Heart left ventricle (tissue), 16 donors: Measurements from ENCODE around the gene EID3. TPM values are rescaled to one million over a fixed set of nuclear protein-coding genes. Genes with fewer than 3 reads are reported as not detected.

Experiments used
- ATAC-seq, 4 donors: fragments of 200-7000 bp; cut with Tn5 transposase; one replicate each; pipeline ENCODE4 v1.9.1; 2020 to 2022; ENCODE audit warnings: moderate library complexity in 4 of 4, mild to moderate bottlenecking in 3 of 4, moderate number of reproducible peaks in 1 of 4
- DNase-seq, 5 donors: peaks; one replicate each; pipeline ENCODE4 v3.0.0-alpha.2; 2020
- H3K27ac ChIP-seq, 12 donors: fragments of 200-600 bp; sonication (generic) in 4 of 12; one replicate each; pipeline versions ENCODE4 v1.5.0 to v1.8.0; 2016 to 2022; ENCODE audit warnings: mild to moderate bottlenecking in 2 of 12
- H3K27me3 ChIP-seq, 9 donors: fragments of 200-600 bp; sonication (generic) in 2 of 9; one replicate each; pipeline versions ENCODE4 v1.5.1 to v1.8.0; 2016 to 2022; ENCODE audit warnings: mild to moderate bottlenecking in 3 of 9
- H3K36me3 ChIP-seq, 9 donors: fragments of 200-600 bp; sonication (generic) in 2 of 9; one replicate each; pipeline versions ENCODE4 v1.5.0 to v1.8.0; 2018 to 2022; ENCODE audit warnings: mild to moderate bottlenecking in 2 of 9
- H3K4me1 ChIP-seq, 12 donors: fragments of 200-600 bp; sonication (generic) in 4 of 12; one replicate each; pipeline versions ENCODE4 v1.5.0 to v1.8.0; 2016 to 2022; ENCODE audit warnings: mild to moderate bottlenecking in 3 of 12
- H3K4me3 ChIP-seq, 12 donors: fragments of 200-600 bp; sonication (generic) in 4 of 12; one replicate each; pipeline versions ENCODE4 v1.5.0 to v1.8.0; 2017 to 2022; ENCODE audit warnings: mild to moderate bottlenecking in 9 of 12, moderate library complexity in 4 of 12
- H3K9me3 ChIP-seq, 12 donors: fragments of 200-600 bp; sonication (generic) in 4 of 12; one replicate each; pipeline versions ENCODE4 v1.5.0 to v1.8.0; 2016 to 2022; ENCODE audit warnings: mild to moderate bottlenecking in 1 of 12
- POLR2A ChIP-seq, 2 donors: fragments of 450-650 bp; IDR thresholded peaks; one replicate each; pipeline ENCODE4 v1.6.1; 2017; ENCODE audit warnings: antibody characterized with exemption in 2 of 2, mild to moderate bottlenecking in 2 of 2, moderate library complexity in 2 of 2
- WGBS, 4 donors: extraction: QIAGEN DNeasy Blood & Tissue Kit in 2 of 4; methylation state at CpG; one replicate each; pipeline versions ENCODE4 v1.1.5 to v1.1.7; 2013 to 2018; 5-methylcytosine and 5-hydroxymethylcytosine counted together
- intact Hi-C, 10 donors: fragments of 100-400 bp; cut with DNase I; formaldehyde crosslinking; loops; one replicate each; pipeline versions ENCODE4 v1.11.1 to v1.14.2; 2022
- polyA plus RNA-seq, 2 donors: library from polyadenylated mRNA; stranded (reverse); fragments of 200-250 nt; gene quantifications; one replicate each; pipeline ENCODE4 v1.2.3, GENCODE V29; 2013
- total RNA-seq, 9 donors: library from RNA; depleted of rRNA in 2 of 9; stranded (reverse); fragments of >200 nt in 2 of 9; fragmentation: NEBNext Ultra II Directional in 3 of 9; extraction: Animal tissue kit (Norgen Biotek cat#: 25700) in 3 of 9; gene quantifications; one replicate each; pipeline versions ENCODE4 v1.1.0 to v1.2.4, GENCODE V29; 2016 to 2023
- TF ChIP-seq, protein P1 (sequence below), 12 donors: fragments of 200-600 bp; sonication (generic) in 4 of 12; IDR thresholded peaks; one replicate each; pipeline versions ENCODE4 v1.5.0 to v1.8.0; 2018 to 2022; ENCODE audit warnings: antibody characterized with exemption in 12 of 12, mild to moderate bottlenecking in 5 of 12
- donor health status: ischemic (EF 13 %, LVEDD 7.1; RV severe dilation, severe dysfunction).
- donor health status: healthy with polysubstance abuse.
- donor health status: DM: no; HTN: yes; CAD: no.
- donor health status: DM: no; HTN: no; CAD: no.
- donor health status: ischemic (EF 25% LVEDD 6.9; RV normal size, moderate dysfunction).
- donor health status: ischemic (EF 25% LVEDD 5.7; RV mildly dilated, moderate dysfunction).
- donor health status: healthy.
- donor health status: DM: yes; HTN: yes; CAD: no.
- donor health status: ischemic (EF 35%, LVEDD 5.7; RV mildly dilated, moderate dysfunction).
- donor health status: nonischemic (EF 11% LVEDD 7.7; RV severe dilation, severe dysfunction).
- donor health status: DM: yes; HTN: yes; CAD: no.
- donor health status: PGD.
- donor health status: ischemic (EF 29% LVEDD 5.4; RV normal size, mild dysfunction).
- donor health status: nonischemic (EF 23%, LVEDD 6.1; RV moderate dilation, normal function).

Gene EID3
- total and polyA plus RNA-seq, 11 donors: 0.44 to 4.0 (median 1.3) TPM

GRCh38 chr12:104316936-104317335, 13.4 kb downstream of the EID3 start:
- TF ChIP-seq, protein P1, sequence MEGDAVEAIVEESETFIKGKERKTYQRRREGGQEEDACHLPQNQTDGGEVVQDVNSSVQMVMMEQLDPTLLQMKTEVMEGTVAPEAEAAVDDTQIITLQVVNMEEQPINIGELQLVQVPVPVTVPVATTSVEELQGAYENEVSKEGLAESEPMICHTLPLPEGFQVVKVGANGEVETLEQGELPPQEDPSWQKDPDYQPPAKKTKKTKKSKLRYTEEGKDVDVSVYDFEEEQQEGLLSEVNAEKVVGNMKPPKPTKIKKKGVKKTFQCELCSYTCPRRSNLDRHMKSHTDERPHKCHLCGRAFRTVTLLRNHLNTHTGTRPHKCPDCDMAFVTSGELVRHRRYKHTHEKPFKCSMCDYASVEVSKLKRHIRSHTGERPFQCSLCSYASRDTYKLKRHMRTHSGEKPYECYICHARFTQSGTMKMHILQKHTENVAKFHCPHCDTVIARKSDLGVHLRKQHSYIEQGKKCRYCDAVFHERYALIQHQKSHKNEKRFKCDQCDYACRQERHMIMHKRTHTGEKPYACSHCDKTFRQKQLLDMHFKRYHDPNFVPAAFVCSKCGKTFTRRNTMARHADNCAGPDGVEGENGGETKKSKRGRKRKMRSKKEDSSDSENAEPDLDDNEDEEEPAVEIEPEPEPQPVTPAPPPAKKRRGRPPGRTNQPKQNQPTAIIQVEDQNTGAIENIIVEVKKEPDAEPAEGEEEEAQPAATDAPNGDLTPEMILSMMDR (IDR thresholded peaks at IDR 0.05): no peak
- no peak for TF ChIP-seq POLR2A (IDR thresholded peaks at IDR 0.05)

DNA sequence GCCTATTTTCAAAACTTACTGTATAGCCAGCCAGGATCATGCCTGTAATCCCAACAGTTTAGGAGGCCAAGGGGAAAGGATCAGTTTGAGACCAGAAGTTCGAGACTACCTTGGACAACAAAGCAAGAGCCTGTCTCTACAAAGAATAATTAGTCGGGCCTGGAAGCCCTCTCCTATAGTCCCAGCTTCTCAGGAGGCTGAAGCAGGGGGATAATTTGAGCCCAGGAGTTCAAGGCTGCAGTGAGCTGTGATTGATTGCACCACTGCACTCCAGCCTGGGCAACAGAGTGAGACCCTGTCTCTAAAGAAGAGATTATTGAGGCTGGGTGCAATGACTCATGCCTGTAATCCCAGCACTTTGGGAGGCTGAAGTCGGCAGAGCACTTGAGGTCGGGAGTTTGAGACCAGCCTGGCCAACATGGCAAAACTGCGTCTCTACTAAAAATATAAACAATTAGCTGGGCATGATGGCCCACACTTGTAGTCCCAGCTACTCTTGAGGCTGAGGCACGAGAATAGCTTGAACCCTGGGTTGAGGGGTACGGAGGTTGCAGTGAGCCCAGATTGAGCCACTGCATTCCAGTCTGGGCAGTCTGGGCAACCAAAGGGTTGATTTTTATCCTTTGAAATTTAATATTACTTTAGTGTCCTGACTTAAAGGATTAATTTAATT, 14.1 kb downstream of the EID3 start:
- no peaks in the 10 kb centered on the region for H3K4me1 ChIP-seq
- H3K36me3 ChIP-seq: peaks cover 0 to 100% (median 100%) of the 10 kb centered on the region in 9 donors
- no peak overlapping the region for H3K4me3 ChIP-seq
- no peaks in the 10 kb centered on the region for H3K9me3 ChIP-seq
- DNase-seq: no peak
- TF ChIP-seq POLR2A (IDR thresholded peaks at IDR 0.05): no peak
- TF ChIP-seq, protein P1 (IDR thresholded peaks at IDR 0.05): no peak
- H3K27me3 ChIP-seq: no peaks in the 10 kb centered on the region
- intact Hi-C loops: no loop called here
- WGBS, 4 donors: 93 to 96% (median 94%) methylated on average over 7 of the region's 7 CpGs
- ATAC-seq: no peak
- H3K27ac ChIP-seq: no peak overlapping the region

More at GRCh38 chr12:104316936-104317335, 13.4 kb downstream of the EID3 start:
- intact Hi-C loops: no loop called here
- Histone ChIP-seq H3K27me3 (no peaks in the 10 kb centered on the region), H3K27ac (no peak overlapping the region), H3K4me3 (no peak overlapping the region), H3K9me3 (no peaks in the 10 kb centered on the region), H3K4me1 (no peaks in the 10 kb centered on the region), H3K36me3 (peaks cover 0 to 100% (median 100%) of the 10 kb centered on the region in 9 donors)
- no peak for DNase-seq
- no peak for ATAC-seq

GRCh38 chr12:104319028-104319427, 15.5 kb downstream of the EID3 start:
- Histone ChIP-seq H3K4me3 (no peak overlapping the region), H3K27ac (no peak overlapping the region), H3K27me3 (no peaks in the 10 kb centered on the region), H3K36me3 (peaks cover 0 to 90% (median 88%) of the 10 kb centered on the region in 9 donors), H3K4me1 (no peaks in the 10 kb centered on the region), H3K9me3 (no peaks in the 10 kb centered on the region)
- 80 to 99% (median 94%) methylated on average over 1 of the region's 1 CpG for WGBS, 4 donors
- TF ChIP-seq POLR2A (IDR thresholded peaks at IDR 0.05): no peak
- TF ChIP-seq, protein P1 (IDR thresholded peaks at IDR 0.05): no peak
- DNase-seq (no peak), ATAC-seq (no peak)
- intact Hi-C loops: no loop called here

DNA sequence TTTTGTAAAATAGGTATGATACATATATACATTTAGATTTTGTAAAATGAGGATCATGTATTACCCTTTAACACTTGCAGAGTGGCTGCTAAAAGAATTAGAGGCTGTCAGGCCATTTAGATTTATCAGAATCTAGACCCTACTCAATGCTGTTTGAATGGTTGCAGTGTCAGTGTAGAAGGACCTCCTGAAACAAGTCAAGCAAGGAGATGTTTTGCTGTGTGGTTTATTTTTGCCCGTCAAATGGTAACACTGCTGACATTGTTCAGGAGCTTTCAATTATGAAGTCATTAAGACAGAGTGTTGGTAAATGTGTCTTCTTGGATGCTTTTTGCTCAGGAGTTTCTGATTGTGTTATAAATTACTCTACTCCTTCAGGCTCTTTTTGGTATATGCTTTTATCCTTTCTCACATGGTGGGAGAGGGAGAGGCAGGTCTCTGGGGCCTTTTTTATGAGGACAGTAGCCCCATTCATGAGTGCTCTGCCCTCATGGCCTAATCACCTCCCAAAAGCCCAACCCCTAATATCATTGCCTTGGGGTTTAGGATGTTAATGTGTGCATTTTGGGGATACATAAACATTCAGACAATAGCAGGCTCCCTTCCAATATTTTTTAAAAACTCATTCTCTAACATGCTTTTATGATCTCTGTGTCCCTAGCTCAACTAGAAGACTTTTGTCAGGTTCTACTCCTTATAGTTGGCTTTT, 16.5 kb downstream of the EID3 start:
- peaks cover 0 to 90% (median 88%) of the 10 kb centered on the region in 9 donors for H3K36me3 ChIP-seq
- TF ChIP-seq, protein P1 (IDR thresholded peaks at IDR 0.05): no peak
- TF ChIP-seq POLR2A (IDR thresholded peaks at IDR 0.05): no peak
- intact Hi-C loops: loop anchor here in 2 of 10 donors (10.0 kb wide), 1 partner anchor 375 kb away; no protein-coding TSS in a partner anchor
- no peaks in the 10 kb centered on the region for H3K27me3 ChIP-seq
- H3K4me3 ChIP-seq: no peak overlapping the region
- H3K9me3 ChIP-seq: no peaks in the 10 kb centered on the region
- no peaks in the 10 kb centered on the region for H3K4me1 ChIP-seq
- no peak for DNase-seq
- no peak overlapping the region for H3K27ac ChIP-seq
- 77 to 100% (median 91%) methylated on average over 1 of the region's 1 CpG for WGBS, 4 donors
- ATAC-seq: no peak
